Smooth muscle cell (in vitro differentiated cells): ENCODE measurements around the gene SHMT1. TPM values are rescaled to one million over a fixed set of nuclear protein-coding genes. Genes with fewer than 3 reads are reported as not detected.
"Not testable (repeated sequence)": the region's sequence is repeated elsewhere in the genome, so short reads cannot be mapped to it uniquely, and the experiment has no call there.

ENCODE experiments used
- DNase-seq: peaks from one replicate; lab custom pipeline; 2025; ENCODE audit not compliant: unreplicated experiment; lab: John Stamatoyannopoulos, UW
- H2AFZ ChIP-seq: fragments of 200-600 bp; sonication (generic); 2 replicates; pipeline ENCODE4 v1.6.0; 2016; ENCODE audit warnings: antibody characterized with exemption, low read depth, mild to moderate bottlenecking
- H3F3A ChIP-seq: fragments of 200-600 bp; sonication (generic); 2 replicates; pipeline ENCODE4 v1.6.0; 2017; ENCODE audit warnings: antibody characterized with exemption, low read depth
- H3K27ac ChIP-seq: fragments of 200-600 bp; sonication (generic); 2 replicates; pipeline ENCODE4 v1.5.1; 2016; ENCODE audit warnings: low read depth, mild to moderate bottlenecking
- H3K27me3 ChIP-seq: fragments of 200-600 bp; sonication (generic); 2 replicates; pipeline ENCODE4 v1.6.1; 2016; ENCODE audit warnings: low read depth, mild to moderate bottlenecking
- H3K36me3 ChIP-seq: fragments of 200-600 bp; sonication (generic); 2 replicates; pipeline ENCODE4 v1.5.1; 2016; ENCODE audit warnings: low read depth
- H3K4me1 ChIP-seq: fragments of 200-600 bp; sonication (generic); 2 replicates; pipeline ENCODE4 v1.5.1; 2016; ENCODE audit warnings: low read depth
- H3K4me2 ChIP-seq: fragments of 200-600 bp; sonication (generic); 2 replicates; pipeline ENCODE4 v1.6.0; 2016; ENCODE audit warnings: mild to moderate bottlenecking
- H3K4me3 ChIP-seq: fragments of 200-600 bp; sonication (generic); 2 replicates; pipeline ENCODE4 v1.5.1; 2016; ENCODE audit warnings: mild to moderate bottlenecking
- H3K79me2 ChIP-seq: fragments of 200-600 bp; sonication (generic); 2 replicates; pipeline ENCODE4 v1.6.0; 2016; ENCODE audit warnings: low read depth, mild to moderate bottlenecking
- H3K9ac ChIP-seq: fragments of 200-600 bp; sonication (generic); 2 replicates; pipeline ENCODE4 v1.6.0; 2016; ENCODE audit warnings: low read depth
- H3K9me3 ChIP-seq: fragments of 200-600 bp; sonication (generic); replicated peaks from 2 replicates; pipeline ENCODE4 v1.5.1; 2016; ENCODE audit warnings: low read depth
- H4K20me1 ChIP-seq: fragments of 200-600 bp; sonication (generic); 2 replicates; pipeline ENCODE4 v1.6.0; 2016; ENCODE audit warnings: low read depth
- CTCF ChIP-seq: fragments of 200-600 bp; sonication (generic); IDR thresholded peaks from 2 replicates; pipeline ENCODE4 v1.5.1; 2017; ENCODE audit warnings: borderline replicate concordance, mild to moderate bottlenecking, antibody characterized with exemption; ENCODE audit not compliant: insufficient read depth, poor library complexity, severe bottlenecking
- WGBS: methylation state at CpG from one replicate; pipeline ENCODE4 v1.1.7; 2016; ENCODE audit warnings: low lambda C conversion rate; 5-methylcytosine and 5-hydroxymethylcytosine counted together
- polyA plus RNA-seq: library from polyadenylated mRNA; unstranded; fragments of >200 nt; fragmentation: Nextera tagmentation; extraction: Ambion mirVana; gene quantifications from 2 replicates; pipeline ENCODE4 v1.2.1, GENCODE V29; 2016
- total RNA-seq: library from RNA; depleted of rRNA; stranded (reverse); fragments of >200 nt; gene quantifications from 2 replicates; pipeline ENCODE4 v1.2.3, GENCODE V29; 2014

The SHMT1 gene
- total and polyA plus RNA-seq, 2 experiments from 2014 or later, result 4.1 to 10.3 TPM

- no peak overlapping the region for H3K4me2 ChIP-seq
- WGBS, result 95% methylated on average over 13 of the region's 15 CpGs
- no peaks in the 10 kb centered on the region for H4K20me1 ChIP-seq
- H3K27ac ChIP-seq, result no peak overlapping the region
- H3K79me2 ChIP-seq, result no peaks in the 10 kb centered on the region
- no peaks in the 10 kb centered on the region for H3K9me3 ChIP-seq
- H3K36me3 ChIP-seq, result no peaks in the 10 kb centered on the region
- H3K27me3 ChIP-seq, result no peaks in the 10 kb centered on the region
- H3K4me3 ChIP-seq, result no peak overlapping the region
- no peaks in the 10 kb centered on the region for H3K4me1 ChIP-seq
- TF ChIP-seq CTCF, result no peak
- no peak overlapping the region for H3K9ac ChIP-seq
- H3F3A ChIP-seq, result no peaks in the 10 kb centered on the region
- no peak overlapping the region for H2AFZ ChIP-seq
- no peak for DNase-seq
Measured at GRCh38 chr17:18380471-18381157, 17.3 kb upstream of the SHMT1 start.

GRCh38 chr17:18379246-18380146 is 16.1 kb upstream of the SHMT1 start:
- Histone ChIP-seq H3K27me3 (no peaks in the 10 kb centered on the region), H3K9ac (no peak overlapping the region), H3K27ac (no peak overlapping the region), H4K20me1 (no peaks in the 10 kb centered on the region), H3K79me2 (no peaks in the 10 kb centered on the region), H2AFZ (no peak overlapping the region), H3K4me2 (no peak overlapping the region), H3K9me3 (no peaks in the 10 kb centered on the region), H3F3A (no peaks in the 10 kb centered on the region), H3K4me1 (no peaks in the 10 kb centered on the region), H3K4me3 (no peak overlapping the region), H3K36me3 (no peaks in the 10 kb centered on the region)
- 74% methylated on average over 16 of the region's 16 CpGs for WGBS
- DNase-seq, result no peak
- TF ChIP-seq CTCF, result no peak

- H3K9me3 ChIP-seq, H3K36me3 ChIP-seq, H3K4me1 ChIP-seq, H3K9ac ChIP-seq, H4K20me1 ChIP-seq, DNase-seq, H3K27ac ChIP-seq, H2AFZ ChIP-seq, H3K4me3 ChIP-seq, H3K4me2 ChIP-seq, H3K79me2 ChIP-seq, H3K27me3 ChIP-seq, H3F3A ChIP-seq: not testable (repeated sequence)
- 92% methylated on average over 5 of the region's 5 CpGs for WGBS
Measured at GRCh38 chr17:18378614-18379013, 15.3 kb upstream of the SHMT1 start.

GRCh38 chr17:18378205-18378505 is 14.8 kb upstream of the SHMT1 start:
- H2AFZ ChIP-seq, result no peak overlapping the region
- no peak for TF ChIP-seq CTCF
- H3K9me3 ChIP-seq, result no peaks in the 10 kb centered on the region
- H3K4me2 ChIP-seq, result no peak overlapping the region
- no peak for DNase-seq
- no peak overlapping the region for H3K9ac ChIP-seq
- no peaks in the 10 kb centered on the region for H3K79me2 ChIP-seq
- no peaks in the 10 kb centered on the region for H3K36me3 ChIP-seq
- no peaks in the 10 kb centered on the region for H3F3A ChIP-seq
- no peaks in the 10 kb centered on the region for H4K20me1 ChIP-seq
- no peaks in the 10 kb centered on the region for H3K27me3 ChIP-seq
- no peak overlapping the region for H3K4me3 ChIP-seq
- H3K4me1 ChIP-seq, result no peaks in the 10 kb centered on the region
- WGBS, result 100% methylated on average over 2 of the region's 2 CpGs
- no peak overlapping the region for H3K27ac ChIP-seq
